ENCODE results near the gene COL23A1. TPM values are rescaled to one million over a fixed set of nuclear protein-coding genes. Genes with fewer than 3 reads are reported as not detected.

The COL23A1 gene
- total and polyA plus RNA-seq, 2 experiments from 2014 or later = 1.1 to 5.1 TPM

- Histone ChIP-seq H3K79me2 (no peaks in the 10 kb centered on the region), H2AFZ (no peak overlapping the region), H3K4me3 (no peak overlapping the region), H3K27me3 (no peaks in the 10 kb centered on the region), H3K4me1 (ENCODE audit: insufficient read depth) (no peaks in the 10 kb centered on the region), H3K4me2 (no peak overlapping the region), H3K27ac (no peak overlapping the region), H3K9me3 (ENCODE audit: low read depth) (no peaks in the 10 kb centered on the region), H4K20me1 (ENCODE audit: insufficient read depth, poor library complexity, severe bottlenecking) (no peaks in the 10 kb centered on the region), H3K36me3 (replicated peaks; ENCODE audit: insufficient read depth, low read depth) (no peaks in the 10 kb centered on the region), H3K9me2 (replicated peaks; ENCODE audit: insufficient read depth) (no peaks in the 10 kb centered on the region)
- no peak for TF ChIP-seq EZH2phosphoT487 (IDR thresholded peaks at IDR 0.05; ENCODE audit: low read depth, severe bottlenecking, unreplicated experiment)
- TF ChIP-seq EZH2 (IDR thresholded peaks at IDR 0.05; ENCODE audit: borderline replicate concordance) = no peak
- no peak for TF ChIP-seq CTCF (IDR thresholded peaks at IDR 0.05; ENCODE audit: poor library complexity)
- 89% methylated on average over 11 of the region's 11 CpGs for WGBS (ENCODE audit: low lambda C conversion rate, missing lambda C conversion rate)
- DNase-seq (ENCODE audit: low spot score) = no peak
Observed at GRCh38 chr5:178490935-178491652, 99.1 kb downstream of the COL23A1 start.

GRCh38 chr5:178489271-178489976, 100.8 kb downstream of the COL23A1 start:
- H3K4me1 ChIP-seq (ENCODE audit: insufficient read depth) = no peaks in the 10 kb centered on the region
- H3K79me2 ChIP-seq = no peaks in the 10 kb centered on the region
- no peaks in the 10 kb centered on the region for H3K9me3 ChIP-seq (ENCODE audit: low read depth)
- no peaks in the 10 kb centered on the region for H3K36me3 ChIP-seq (replicated peaks; ENCODE audit: insufficient read depth, low read depth)
- no peak for DNase-seq (ENCODE audit: low spot score)
- H3K27me3 ChIP-seq = no peaks in the 10 kb centered on the region
- 82% methylated on average over 12 of the region's 12 CpGs for WGBS (ENCODE audit: low lambda C conversion rate, missing lambda C conversion rate)
- no peak overlapping the region for H3K4me3 ChIP-seq
- TF ChIP-seq CTCF (IDR thresholded peaks at IDR 0.05; ENCODE audit: poor library complexity) = no peak
- TF ChIP-seq EZH2 (IDR thresholded peaks at IDR 0.05; ENCODE audit: borderline replicate concordance) = no peak
- no peak for TF ChIP-seq EZH2phosphoT487 (IDR thresholded peaks at IDR 0.05; ENCODE audit: low read depth, severe bottlenecking, unreplicated experiment)
- no peak overlapping the region for H3K27ac ChIP-seq
- no peaks in the 10 kb centered on the region for H4K20me1 ChIP-seq (ENCODE audit: insufficient read depth, poor library complexity, severe bottlenecking)
- H3K9me2 ChIP-seq (replicated peaks; ENCODE audit: insufficient read depth) = no peaks in the 10 kb centered on the region
- no peak overlapping the region for H2AFZ ChIP-seq
- no peak overlapping the region for H3K4me2 ChIP-seq

GRCh38 chr5:178488696-178489095, 101.5 kb downstream of the COL23A1 start:
- no peaks in the 10 kb centered on the region for H3K9me3 ChIP-seq (ENCODE audit: low read depth)
- H3K36me3 ChIP-seq (replicated peaks; ENCODE audit: insufficient read depth, low read depth) = no peaks in the 10 kb centered on the region
- no peak overlapping the region for H3K4me2 ChIP-seq
- WGBS (ENCODE audit: low lambda C conversion rate, missing lambda C conversion rate) = 64% methylated on average over 8 of the region's 8 CpGs
- no peak for DNase-seq (ENCODE audit: low spot score)
- H3K27me3 ChIP-seq = no peaks in the 10 kb centered on the region
- no peak overlapping the region for H3K4me3 ChIP-seq
- no peaks in the 10 kb centered on the region for H4K20me1 ChIP-seq (ENCODE audit: insufficient read depth, poor library complexity, severe bottlenecking)
- H2AFZ ChIP-seq = no peak overlapping the region
- H3K27ac ChIP-seq = no peak overlapping the region
- no peaks in the 10 kb centered on the region for H3K4me1 ChIP-seq (ENCODE audit: insufficient read depth)
- no peaks in the 10 kb centered on the region for H3K79me2 ChIP-seq
- TF ChIP-seq CTCF (IDR thresholded peaks at IDR 0.05; ENCODE audit: poor library complexity) (no peak), EZH2 (IDR thresholded peaks at IDR 0.05; ENCODE audit: borderline replicate concordance) (no peak), EZH2phosphoT487 (IDR thresholded peaks at IDR 0.05; ENCODE audit: low read depth, severe bottlenecking, unreplicated experiment) (no peak)
- no peaks in the 10 kb centered on the region for H3K9me2 ChIP-seq (replicated peaks; ENCODE audit: insufficient read depth)

Data from hepatocyte (in vitro differentiated cells).